ENCODE data around the gene MAEL.

MAEL gene

GRCh38 chr1:167052389-167052788 lies 63.3 kb downstream of the MAEL start (continued):
- no peak for TF ChIP-seq ZNF830 (tag by site-specific recombination; IDR thresholded peaks at IDR 0.05; ENCODE audit: low read depth)
- TF ChIP-seq CTCF (tag by site-specific recombination; IDR thresholded peaks at IDR 0.05) = peak; percentile 53; the same call in 1 of the 2 replicates

GRCh38 chr1:167054531-167054930 lies 65.5 kb downstream of the MAEL start:
- H3K27ac ChIP-seq (ENCODE audit: extremely low read depth, low read depth, low read length) = no peak overlapping the region
- no peaks in the 10 kb centered on the region for H3K36me3 ChIP-seq (ENCODE audit: control insufficient read depth in 2 of 2, insufficient read depth in 1 of 2, low read length in 2 of 2)
- TF ChIP-seq ZNF280C (tag by site-specific recombination; IDR thresholded peaks at IDR 0.05) (no peak), ZNF174 (tag by site-specific recombination; IDR thresholded peaks at IDR 0.05) (no peak), ZNF830 (tag by site-specific recombination; IDR thresholded peaks at IDR 0.05; ENCODE audit: low read depth) (no peak)
- H3K4me3 ChIP-seq (ENCODE audit: low read depth, low read length) = no peak overlapping the region
- H3K9me3 ChIP-seq (ENCODE audit: control insufficient read depth, insufficient read depth, low read depth, low read length) = no peaks in the 10 kb centered on the region
- no peaks in the 10 kb centered on the region for H3K4me1 ChIP-seq (ENCODE audit: control insufficient read depth, insufficient read depth, low read length)
- CTCF ChIA-PET = interaction anchor here (16.2 kb wide), 1 partner anchor 144 kb away, joined by 702 read pairs; no protein-coding TSS in a partner anchor
- POLR2A ChIA-PET = interaction anchor here (0.8 kb wide), 1 partner anchor 144 kb away, joined by 4 read pairs; no protein-coding TSS in a partner anchor

- ChIA-PET CTCF (interaction anchor here (2.3 to 16.2 kb wide), 2 partner anchors 144 to 485 kb away, joined by 5 to 702 read pairs; no protein-coding TSS in a partner anchor), POLR2A (no interaction called here)
- H3K4me1 ChIP-seq (ENCODE audit: control insufficient read depth, insufficient read depth, low read length) = no peaks in the 10 kb centered on the region
- no peaks in the 10 kb centered on the region for H3K9me3 ChIP-seq (ENCODE audit: control insufficient read depth, insufficient read depth, low read depth, low read length)
- TF ChIP-seq ZBTB8A (tag by site-specific recombination; IDR thresholded peaks at IDR 0.05) = no peak
- TF ChIP-seq YY2 (tag by site-specific recombination; IDR thresholded peaks at IDR 0.05) = no peak
- no peak for TF ChIP-seq ZNF624 (tag by site-specific recombination; IDR thresholded peaks at IDR 0.05)
- TF ChIP-seq ZNF626 (tag by site-specific recombination; IDR thresholded peaks at IDR 0.05) = no peak
- TF ChIP-seq ZNF837 (tag by site-specific recombination; IDR thresholded peaks at IDR 0.05) = no peak
- TF ChIP-seq SP2 (tag by site-specific recombination; IDR thresholded peaks at IDR 0.05) = no peak
- TF ChIP-seq ZNF664 (tag by site-specific recombination; IDR thresholded peaks at IDR 0.05) = no peak
- no peak for TF ChIP-seq GLI4 (tag by site-specific recombination; IDR thresholded peaks at IDR 0.05)
- no peak for TF ChIP-seq REPIN1 (tag by site-specific recombination; IDR thresholded peaks at IDR 0.05; ENCODE audit: low read depth)
- no peak for TF ChIP-seq MYNN (tag by site-specific recombination; IDR thresholded peaks at IDR 0.05; ENCODE audit: borderline replicate concordance)
- no peak for TF ChIP-seq ZNF221 (tag by site-specific recombination; IDR thresholded peaks at IDR 0.05; ENCODE audit: borderline replicate concordance)
- TF ChIP-seq ZNF585B (tag by site-specific recombination; IDR thresholded peaks at IDR 0.05) = no peak
- TF ChIP-seq ZSCAN23 (tag by site-specific recombination; IDR thresholded peaks at IDR 0.05) = no peak
- TF ChIP-seq HOXA7 (CRISPR knock-in tag; IDR thresholded peaks at IDR 0.05; ENCODE audit: borderline replicate concordance) = no peak
- TF ChIP-seq ZNF830 (tag by site-specific recombination; IDR thresholded peaks at IDR 0.05; ENCODE audit: low read depth) = no peak
- no peak for TF ChIP-seq SP7 (tag by site-specific recombination; IDR thresholded peaks at IDR 0.05)
- no peak for TF ChIP-seq ZNF19 (tag by site-specific recombination; IDR thresholded peaks at IDR 0.05; ENCODE audit: low read depth)
- no peak overlapping the region for H3K4me3 ChIP-seq (ENCODE audit: low read depth, low read length)
- no peaks in the 10 kb centered on the region for H3K36me3 ChIP-seq (ENCODE audit: control insufficient read depth in 2 of 2, insufficient read depth in 1 of 2, low read length in 2 of 2)
- no peak overlapping the region for H3K27ac ChIP-seq (ENCODE audit: extremely low read depth, low read depth, low read length)
Measured at GRCh38 chr1:167054946-167055630, 66.0 kb downstream of the MAEL start.

Measured in HEK293 (cell line).